Measurements from ENCODE around the gene EDEM3.
"Not testable (repeated sequence)": the region's sequence is repeated elsewhere in the genome, so short reads cannot be mapped to it uniquely, and the experiment has no call there.

The EDEM3 gene

DNA sequence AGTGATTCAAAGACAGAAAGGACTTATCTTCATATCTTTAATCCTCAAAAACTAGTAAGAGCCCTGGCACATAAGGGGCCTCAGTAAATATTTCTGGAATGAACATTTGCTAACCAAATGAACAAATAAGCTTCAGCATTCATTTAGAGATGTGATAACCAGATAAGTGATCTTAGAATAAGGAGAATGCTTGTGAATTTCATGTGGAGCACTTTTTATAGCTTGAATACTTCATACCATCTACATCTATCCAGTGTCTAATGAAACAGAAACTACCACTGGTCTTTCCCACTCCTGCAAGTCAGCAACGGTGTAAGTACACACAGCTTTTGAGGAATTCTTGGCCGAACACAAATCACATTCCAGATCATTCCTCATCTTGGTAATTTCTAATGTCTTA is 38.5 kb downstream of the EDEM3 start:
- no peak for DNase-seq

GRCh38 chr1:184709418-184709817 is 45.2 kb downstream of the EDEM3 start:
- DNase-seq, result no peak

- DNase-seq, result no peak
Observed at GRCh38 chr1:184708084-184708676, 46.5 kb downstream of the EDEM3 start.

GRCh38 chr1:184705271-184705670 is 49.4 kb downstream of the EDEM3 start:
- no peak for DNase-seq

- DNase-seq, result no peak
Observed at GRCh38 chr1:184701816-184702215, 52.8 kb downstream of the EDEM3 start.

- no peak for DNase-seq
Observed at GRCh38 chr1:184698969-184699368, 55.7 kb downstream of the EDEM3 start.

GRCh38 chr1:184698016-184698415 is 56.6 kb downstream of the EDEM3 start:
- DNase-seq, result no peak

- DNase-seq, result no peak
Observed at GRCh38 chr1:184696403-184696802, 58.3 kb downstream of the EDEM3 start.

- DNase-seq, result no peak
Observed at GRCh38 chr1:184695023-184695422, 59.6 kb downstream of the EDEM3 start.

DNA sequence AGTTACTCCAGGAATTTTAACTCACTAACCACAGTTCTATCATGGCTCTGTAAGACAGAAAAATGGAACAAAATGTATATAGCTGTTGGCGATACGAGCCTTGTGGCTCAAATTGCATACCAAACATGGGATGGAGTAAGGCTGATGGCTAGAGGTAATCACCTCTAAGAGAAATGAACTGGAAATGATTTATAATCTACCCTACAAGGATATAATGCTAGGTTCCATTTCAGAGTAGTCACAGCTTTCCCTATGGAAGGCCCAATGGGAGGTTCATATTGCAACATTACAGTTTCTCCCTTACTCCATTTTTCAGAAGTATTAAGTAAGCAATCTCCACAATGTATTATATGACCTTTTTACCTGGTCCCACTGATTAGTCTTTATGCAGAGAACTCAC is 61.6 kb downstream of the EDEM3 start:
- no peak for DNase-seq

DNA sequence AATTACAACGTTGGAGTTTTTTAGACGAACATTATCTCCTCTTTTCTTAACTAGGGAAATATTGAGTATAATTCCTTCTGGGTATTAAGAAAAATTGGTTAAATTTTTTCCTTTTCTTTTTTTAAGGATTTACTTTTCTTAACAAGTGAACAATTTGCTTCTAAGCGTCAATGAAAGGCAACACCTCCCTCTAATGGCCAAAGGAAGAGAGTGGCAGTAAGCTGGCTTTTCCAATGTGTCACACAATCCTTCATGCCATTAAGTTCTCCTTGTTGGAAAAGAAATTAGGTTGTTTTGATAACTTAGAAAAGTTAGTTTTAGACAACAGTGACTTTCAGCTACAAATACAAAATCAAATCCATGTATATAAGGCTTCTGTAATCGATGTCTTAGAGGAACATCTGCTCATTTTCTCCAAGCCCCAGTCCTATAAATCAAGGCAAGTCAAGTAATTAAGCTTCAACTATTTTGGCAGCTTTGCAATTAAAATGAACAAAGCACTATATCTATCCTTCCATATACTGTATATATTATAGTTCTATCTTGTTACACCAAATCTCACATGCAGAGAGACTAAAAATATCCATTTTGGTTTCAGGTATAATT is 62.8 kb downstream of the EDEM3 start:
- no peak for DNase-seq

- no peak for DNase-seq
Observed at GRCh38 chr1:184686540-184686939, 68.1 kb downstream of the EDEM3 start.

DNA sequence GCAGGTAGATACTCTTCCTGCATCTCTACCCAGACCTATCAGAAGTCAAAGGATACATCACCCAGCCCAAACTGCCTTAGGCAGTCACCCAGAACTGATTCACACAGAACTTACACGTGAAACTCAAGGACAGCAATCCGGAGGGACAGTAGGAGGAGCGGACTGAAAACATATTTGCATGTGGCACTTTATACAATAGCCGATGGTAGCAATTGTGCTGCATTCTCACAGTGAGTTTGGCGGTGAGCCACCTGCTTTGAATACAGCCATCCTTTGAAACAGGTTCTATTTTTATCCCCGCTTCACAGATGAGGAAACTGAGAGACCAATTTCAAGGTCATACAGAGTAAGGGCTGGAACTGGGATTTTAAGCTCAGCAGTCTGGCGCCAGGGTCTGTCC is 69.5 kb downstream of the EDEM3 start:
- no peak for DNase-seq

DNA sequence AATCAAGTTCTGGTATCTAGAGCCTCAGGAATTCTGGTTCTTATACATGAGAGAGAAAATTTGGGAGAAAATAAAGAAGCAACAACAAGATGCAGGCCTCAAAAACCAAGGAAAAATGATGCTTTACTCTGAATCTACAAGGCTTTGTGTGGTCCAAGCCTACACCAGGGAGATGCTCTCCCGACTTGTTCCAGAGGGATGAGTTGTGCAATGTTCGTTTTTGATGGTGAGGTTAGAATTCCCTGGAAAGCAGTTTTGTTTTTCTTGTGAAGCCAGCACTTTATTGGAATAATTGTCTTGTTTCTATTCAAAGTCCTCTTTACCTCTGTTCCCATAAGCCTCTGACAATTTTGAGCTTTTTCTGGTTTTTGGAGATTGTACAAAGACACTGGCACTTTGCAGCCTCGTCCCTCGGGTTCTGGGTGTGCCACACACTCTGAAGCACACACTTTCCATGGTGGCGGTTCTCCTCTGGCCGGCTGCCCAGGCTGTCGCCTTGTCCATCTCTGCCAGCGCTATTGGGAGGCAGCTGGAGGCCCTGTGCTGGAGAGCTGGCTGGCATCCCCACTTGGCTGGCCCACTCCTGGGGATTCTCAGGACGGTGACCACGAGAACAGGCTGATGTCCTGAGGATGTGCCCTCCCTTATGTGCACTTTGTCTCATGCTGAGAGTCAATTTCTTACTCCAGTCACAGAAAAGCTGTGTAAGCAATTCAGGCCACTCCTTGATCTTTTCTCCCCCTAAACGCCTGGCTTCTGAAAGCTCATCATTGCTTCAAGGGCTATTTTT is 70.2 kb downstream of the EDEM3 start:
- DNase-seq, result no peak

GRCh38 chr1:184682956-184683355 is 71.7 kb downstream of the EDEM3 start:
- no peak for DNase-seq

- DNase-seq, result not testable (repeated sequence)
Observed at GRCh38 chr1:184680611-184681225, 73.9 kb downstream of the EDEM3 start.

- DNase-seq, result not testable (repeated sequence)
Observed at GRCh38 chr1:184679472-184679871, 75.2 kb downstream of the EDEM3 start.

- no peak for DNase-seq
Observed at GRCh38 chr1:184677344-184677743, 77.3 kb downstream of the EDEM3 start.

- no peak for DNase-seq
Observed at GRCh38 chr1:184673305-184673704, 81.4 kb downstream of the EDEM3 start.

- DNase-seq, result no peak
Observed at GRCh38 chr1:184672013-184672726, 82.5 kb downstream of the EDEM3 start.

DNA sequence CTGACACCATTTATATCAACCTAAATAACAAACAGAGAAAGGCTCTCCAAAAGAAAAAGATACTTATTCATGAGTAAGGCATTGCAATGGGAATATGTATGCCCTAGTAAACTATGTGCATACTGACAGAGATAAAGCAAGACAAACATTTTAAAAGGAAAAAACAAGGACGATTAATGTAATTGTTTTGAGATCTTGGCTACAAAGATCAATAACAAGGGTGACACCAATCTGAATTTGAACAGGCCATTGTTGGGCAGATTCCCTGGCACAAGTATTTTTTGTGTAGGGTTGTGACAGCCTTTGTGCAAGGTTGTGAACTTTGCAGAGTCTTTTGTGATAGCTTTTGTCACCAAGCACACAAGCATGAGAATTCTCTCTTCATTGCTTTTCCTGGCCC is 85.3 kb downstream of the EDEM3 start:
- DNase-seq, result no peak

DNA sequence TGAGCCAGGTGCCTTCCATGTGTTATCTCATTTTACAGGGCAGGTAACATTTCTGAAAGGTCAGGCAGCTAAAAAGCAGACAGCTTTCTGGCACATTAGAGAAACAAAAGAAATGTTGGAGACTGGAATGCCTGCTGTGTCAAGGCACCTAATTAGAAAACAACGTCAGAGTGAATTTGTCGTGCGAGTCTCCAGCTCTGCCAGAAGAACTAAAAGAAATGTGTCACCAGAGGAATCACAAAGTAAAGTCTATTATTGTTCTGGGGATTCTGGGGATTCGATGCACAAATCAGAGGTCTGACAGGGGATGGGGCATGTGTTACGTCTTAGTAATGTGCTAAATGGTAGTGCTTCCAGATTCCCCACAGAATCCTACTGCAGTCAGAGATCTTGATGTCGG is 89.3 kb downstream of the EDEM3 start:
- no peak for DNase-seq

- DNase-seq, result no peak
Observed at GRCh38 chr1:184664661-184665060, 90.0 kb downstream of the EDEM3 start.
